ENCODE measurements around the gene PHF12. TPM values are rescaled to one million over a fixed set of nuclear protein-coding genes. Genes with fewer than 3 reads are reported as not detected.
A peak's percentile ranks its signal among the peaks of the same experiment; 100 is the strongest.

PHF12 gene
- total and polyA plus RNA-seq, 2 of the 8 experiments (the other 6 are each of a cell fraction or from before 2014, with no cell fraction given), result 38.8 to 65.7 TPM

DNA sequence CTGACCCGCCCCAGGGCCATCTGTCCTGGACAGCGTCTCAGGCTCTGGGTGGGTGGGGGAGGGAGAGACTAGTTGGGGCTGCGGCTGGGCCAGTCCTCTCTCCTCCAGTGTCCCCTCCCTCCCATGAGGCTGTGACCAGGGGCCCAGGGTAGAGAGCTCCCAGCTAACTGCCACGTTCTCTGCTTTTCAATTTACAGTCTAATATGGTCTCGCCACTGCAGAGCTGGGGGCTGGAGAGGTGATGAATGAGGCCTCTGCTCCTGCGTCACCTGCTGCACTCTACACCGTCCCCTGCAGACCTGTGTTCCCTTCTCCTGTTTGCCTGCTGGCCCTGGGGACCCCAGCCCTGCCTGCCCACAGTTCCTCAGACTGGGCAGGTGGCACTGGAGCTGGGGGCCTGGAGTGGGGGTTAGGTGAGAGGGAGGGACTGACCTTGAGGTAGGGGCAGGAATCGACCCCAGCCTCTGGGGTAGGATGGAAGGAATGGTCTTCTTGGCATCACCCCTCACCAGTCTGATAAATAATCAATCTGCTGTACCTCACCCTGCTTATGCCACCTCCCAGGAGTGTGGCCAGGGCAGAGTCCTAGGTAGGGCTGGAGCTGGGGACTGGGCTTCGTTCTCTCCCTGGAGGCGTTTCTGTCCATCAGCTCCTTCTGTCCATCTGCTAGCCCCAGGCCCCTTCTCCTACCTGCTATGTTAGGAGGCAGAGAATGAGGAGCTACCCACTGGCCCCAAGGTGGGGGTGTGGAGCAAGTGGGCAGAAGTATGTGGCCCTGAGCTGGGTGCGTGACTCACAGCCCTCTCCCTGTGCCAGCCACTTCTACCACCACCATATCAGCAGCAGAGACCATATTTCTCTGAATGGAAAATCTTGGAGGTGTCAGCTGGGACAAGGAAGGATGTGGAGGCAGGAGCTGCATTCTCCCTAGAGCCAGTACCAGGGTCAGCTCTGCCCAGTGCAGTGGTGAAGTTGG is 41.6 kb upstream of the PHF12 start:
- Histone ChIP-seq H3K4me3 (ENCODE audit: extremely low read depth in 1 of 4, insufficient read depth in 2 of 4, low read depth in 3 of 4, low read length in 4 of 4) (no peak overlapping the region), H3K56ac (replicated peaks; ENCODE audit: insufficient read length, low read depth, low read length) (no peak overlapping the region), H4K5ac (ENCODE audit: insufficient read length, low read depth, low read length) (no peak overlapping the region), H4K8ac (ENCODE audit: extremely low read depth, insufficient read depth, low read length) (peak overlapping the region; percentile 22), H2BK20ac (ENCODE audit: low read length) (no peak overlapping the region), H3K27me3 (replicated peaks in 1 of 4; ENCODE audit: control insufficient read depth in 3 of 4, extremely low read depth in 1 of 4, insufficient read depth in 3 of 4, low read length in 3 of 4) (no peaks in the 10 kb centered on the region; a peak in 3 of 7 replicates), H3K79me2 (ENCODE audit: control insufficient read depth in 1 of 2, insufficient read depth in 2 of 2, low read length in 2 of 2) (no peaks in the 10 kb centered on the region), H3K23me2 (ENCODE audit: low read depth, low read length) (no peaks in the 10 kb centered on the region), H2BK5ac (ENCODE audit: low read depth, low read length) (0 out of 2 replicates have a peak overlapping the region, but pooled peaks have one; percentile 2), H3K4ac (replicated peaks; ENCODE audit: insufficient read length, low read depth, low read length) (peak overlapping the region; percentile 61), H4K91ac (replicated peaks; ENCODE audit: insufficient read length, low read length) (peak overlapping the region; percentile 34), H3K79me1 (ENCODE audit: low read depth, low read length) (no peaks in the 10 kb centered on the region), H3K18ac (ENCODE audit: extremely low read depth, low read length) (peak overlapping the region; percentile 24; the same call in 1 of the 2 replicates), H2AK5ac (ENCODE audit: low read depth, low read length) (no peak overlapping the region), H3K4me2 (ENCODE audit: insufficient read depth in 1 of 2, low read depth in 2 of 2, low read length in 2 of 2) (no peak overlapping the region), H2AFZ (ENCODE audit: low read length) (no peak overlapping the region), H3K23ac (ENCODE audit: insufficient read length) (no peak overlapping the region), H2BK15ac (ENCODE audit: low read length) (peak overlapping the region; percentile 97), H3K27ac (ENCODE audit: low read depth, low read length) (no peak overlapping the region), H4K20me1 (replicated peaks in 1 of 2; ENCODE audit: control insufficient read depth in 1 of 2, insufficient read depth in 2 of 2, low read length in 2 of 2) (no peaks in the 10 kb centered on the region), H3K9me3 (ENCODE audit: insufficient read depth in 2 of 2, low read depth in 1 of 2, low read length in 1 of 2) (no peaks in the 10 kb centered on the region), H3K14ac (ENCODE audit: insufficient read length) (no peak overlapping the region), H3K4me1 (replicated peaks in 1 of 4; ENCODE audit: control insufficient read depth in 3 of 4, insufficient read depth in 4 of 4, low read length in 3 of 4) (peaks cover 0 to 16% (median 7%) of the 10 kb centered on the region in 4 experiments; a peak in 5 of 7 replicates), H2BK12ac (ENCODE audit: low read depth, low read length) (peak overlapping the region; percentile 31; the same call in 1 of the 2 replicates), H3K9ac (replicated peaks in 1 of 4; ENCODE audit: extremely low read depth in 1 of 4, low read depth in 3 of 4, low read length in 3 of 4) (no peak overlapping the region), H3K36me3 (ENCODE audit: control insufficient read depth in 2 of 4, insufficient read depth in 4 of 4, low read length in 3 of 4) (no peaks in the 10 kb centered on the region), H2BK120ac (replicated peaks; ENCODE audit: low read depth, low read length) (no peak overlapping the region)
- TF ChIP-seq TAF1 (IDR thresholded peaks at IDR 0.05; ENCODE audit: low read depth, low read length) (no peak), RAD21 (IDR thresholded peaks at IDR 0.05 in 1 of 2, conservative IDR thresholded peaks at IDR 0.05 in 1 of 2; ENCODE audit: low read depth in 2 of 2, low read length in 2 of 2) (peak in 1 of 2 experiments; percentile 30; a peak in 1 of 4 replicates)
- POLR2A ChIA-PET (ENCODE audit: partially characterized antibody), result interaction anchor here (0.8 to 1.9 kb wide), 5 partner anchors 9 to 56 kb away, joined by 3 to 8 read pairs (median 3); no protein-coding TSS in a partner anchor
- 85% methylated on average over 11 of the region's 11 CpGs; no CpG with 5 or more reads in 1 of the 2 experiments for WGBS, 2 experiments (ENCODE audit: extremely low coverage in 1 of 2, insufficient coverage in 1 of 2, insufficient read length in 1 of 2, insufficient replicate concordance in 2 of 2, low coverage in 1 of 2, low lambda C conversion rate in 2 of 2, missing lambda C conversion rate in 1 of 2)
- FAIRE-seq (no peak), DNase-seq (ENCODE audit: low read depth in 1 of 2, low spot score in 2 of 2) (no peak)
- CTCF ChIA-PET (ENCODE audit: partially characterized antibody), result interaction anchor here (0.5 to 5.3 kb wide), 15 partner anchors 9 to 159 kb away, joined by 3 to 42 read pairs (median 3); partner anchors contain the start of gene SEZ6
